HG03280 (cell line): ENCODE results near the gene RNF13.
A peak's percentile ranks its signal among the peaks of the same experiment; 100 is the strongest.
"Not testable (repeated sequence)": the region's sequence is repeated elsewhere in the genome, so short reads cannot be mapped to it uniquely, and the experiment has no call there.

Source experiments
- ATAC-seq: cut with Tn5 transposase; IDR thresholded peaks from one replicate; pipeline ENCODE4 v1.9.1; 2021; ENCODE audit warnings: mild to moderate bottlenecking, moderate library complexity; ENCODE audit not compliant: unreplicated experiment

Gene RNF13

GRCh38 chr3:149947231-149947630 lies 134.2 kb downstream of the RNF13 start:
- ATAC-seq, result no peak

GRCh38 chr3:149949181-149949580 lies 136.2 kb downstream of the RNF13 start:
- no peak for ATAC-seq

GRCh38 chr3:149954812-149955211 lies 141.8 kb downstream of the RNF13 start:
- no peak for ATAC-seq

GRCh38 chr3:149955449-149955848 lies 142.4 kb downstream of the RNF13 start:
- no peak for ATAC-seq

GRCh38 chr3:149957361-149958125 lies 144.5 kb downstream of the RNF13 start:
- no peak for ATAC-seq

- no peak for ATAC-seq
Measured at GRCh38 chr3:149958171-149958796, 145.3 kb downstream of the RNF13 start.

GRCh38 chr3:149959443-149959842 lies 146.4 kb downstream of the RNF13 start:
- ATAC-seq, result no peak

- no peak for ATAC-seq
Measured at GRCh38 chr3:149963485-149963884, 150.5 kb downstream of the RNF13 start.

- ATAC-seq, result no peak
Measured at GRCh38 chr3:149964291-149964690, 151.3 kb downstream of the RNF13 start.

- no peak for ATAC-seq
Measured at GRCh38 chr3:149965278-149965677, 152.3 kb downstream of the RNF13 start.

GRCh38 chr3:149967086-149967685 lies 154.2 kb downstream of the RNF13 start:
- no peak for ATAC-seq

GRCh38 chr3:149968216-149968615 lies 155.2 kb downstream of the RNF13 start:
- ATAC-seq, result no peak

- ATAC-seq, result no peak
Measured at GRCh38 chr3:149969110-149969939, 156.3 kb downstream of the RNF13 start.

- peak; percentile 60 for ATAC-seq
Measured at GRCh38 chr3:149969940-149970715, 157.1 kb downstream of the RNF13 start.

- ATAC-seq, result peak; percentile 48
Measured at GRCh38 chr3:149970716-149971402, 157.8 kb downstream of the RNF13 start, which contains the start of gene PFN2. Gene PFN2, minus strand, starts transcription at chr3:149970895. Its CDS starts 39 bp downstream, at chr3:149970856.

- peak; percentile 3 for ATAC-seq
Measured at GRCh38 chr3:149971403-149972075, 158.5 kb downstream of the RNF13 start.

- no peak for ATAC-seq
Measured at GRCh38 chr3:149975919-149976318, 162.9 kb downstream of the RNF13 start.

GRCh38 chr3:149977386-149977785 lies 164.4 kb downstream of the RNF13 start:
- no peak for ATAC-seq

- ATAC-seq, result not testable (repeated sequence)
Measured at GRCh38 chr3:149981979-149982378, 169.0 kb downstream of the RNF13 start.
